ENCODE data around the gene FCF1. TPM values are rescaled to one million over a fixed set of nuclear protein-coding genes. Genes with fewer than 3 reads are reported as not detected.

The FCF1 gene
- total RNA-seq, 1 donor from 2014 or later: 40.7 TPM

GRCh38 chr14:74733221-74733620, 20.3 kb downstream of the FCF1 start:
- peaks cover 60% of the 10 kb centered on the region for H3K36me3 ChIP-seq
- intact Hi-C loops (cut with DNase I): no loop called here

DNA sequence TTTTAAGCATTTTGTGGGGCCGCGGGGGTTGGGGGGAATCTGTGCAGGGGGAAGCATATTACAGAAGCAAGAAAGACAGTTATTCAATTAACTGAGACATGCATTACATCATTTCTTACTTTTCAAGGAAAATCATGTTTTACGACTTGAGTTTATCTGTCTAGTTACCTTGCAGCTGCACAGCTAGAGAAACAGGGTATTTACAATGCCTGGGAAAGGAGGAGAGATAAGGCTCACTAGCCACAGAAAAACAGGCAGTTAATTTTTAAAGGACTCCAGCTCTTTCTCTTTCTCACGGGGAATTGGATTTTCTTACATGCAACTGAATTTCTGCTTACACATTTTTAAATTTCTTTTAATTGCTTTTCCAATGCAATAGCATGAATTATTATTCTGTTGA, 22.2 kb downstream of the FCF1 start:
- Histone ChIP-seq H3K9me3 (no peaks in the 10 kb centered on the region), H3K36me3 (peaks cover 70% of the 10 kb centered on the region), H3K4me3 (no peak overlapping the region), H3K4me1 (no peaks in the 10 kb centered on the region), H3K27ac (no peak overlapping the region), H3K27me3 (no peaks in the 10 kb centered on the region)
- no peak for DNase-seq
- TF ChIP-seq, protein P1, sequence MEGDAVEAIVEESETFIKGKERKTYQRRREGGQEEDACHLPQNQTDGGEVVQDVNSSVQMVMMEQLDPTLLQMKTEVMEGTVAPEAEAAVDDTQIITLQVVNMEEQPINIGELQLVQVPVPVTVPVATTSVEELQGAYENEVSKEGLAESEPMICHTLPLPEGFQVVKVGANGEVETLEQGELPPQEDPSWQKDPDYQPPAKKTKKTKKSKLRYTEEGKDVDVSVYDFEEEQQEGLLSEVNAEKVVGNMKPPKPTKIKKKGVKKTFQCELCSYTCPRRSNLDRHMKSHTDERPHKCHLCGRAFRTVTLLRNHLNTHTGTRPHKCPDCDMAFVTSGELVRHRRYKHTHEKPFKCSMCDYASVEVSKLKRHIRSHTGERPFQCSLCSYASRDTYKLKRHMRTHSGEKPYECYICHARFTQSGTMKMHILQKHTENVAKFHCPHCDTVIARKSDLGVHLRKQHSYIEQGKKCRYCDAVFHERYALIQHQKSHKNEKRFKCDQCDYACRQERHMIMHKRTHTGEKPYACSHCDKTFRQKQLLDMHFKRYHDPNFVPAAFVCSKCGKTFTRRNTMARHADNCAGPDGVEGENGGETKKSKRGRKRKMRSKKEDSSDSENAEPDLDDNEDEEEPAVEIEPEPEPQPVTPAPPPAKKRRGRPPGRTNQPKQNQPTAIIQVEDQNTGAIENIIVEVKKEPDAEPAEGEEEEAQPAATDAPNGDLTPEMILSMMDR (IDR thresholded peaks at IDR 0.05): no peak
- intact Hi-C loops (cut with DNase I): no loop called here
- ATAC-seq: no peak

More at GRCh38 chr14:74733221-74733620, 20.3 kb downstream of the FCF1 start:
- no peaks in the 10 kb centered on the region for H3K27me3 ChIP-seq
- no peaks in the 10 kb centered on the region for H3K9me3 ChIP-seq
- H3K27ac ChIP-seq: no peak overlapping the region
- ATAC-seq: no peak
- no peak for DNase-seq
- TF ChIP-seq, protein P1 (IDR thresholded peaks at IDR 0.05): no peak
- H3K4me1 ChIP-seq: no peaks in the 10 kb centered on the region
- H3K4me3 ChIP-seq: no peak overlapping the region

DNA sequence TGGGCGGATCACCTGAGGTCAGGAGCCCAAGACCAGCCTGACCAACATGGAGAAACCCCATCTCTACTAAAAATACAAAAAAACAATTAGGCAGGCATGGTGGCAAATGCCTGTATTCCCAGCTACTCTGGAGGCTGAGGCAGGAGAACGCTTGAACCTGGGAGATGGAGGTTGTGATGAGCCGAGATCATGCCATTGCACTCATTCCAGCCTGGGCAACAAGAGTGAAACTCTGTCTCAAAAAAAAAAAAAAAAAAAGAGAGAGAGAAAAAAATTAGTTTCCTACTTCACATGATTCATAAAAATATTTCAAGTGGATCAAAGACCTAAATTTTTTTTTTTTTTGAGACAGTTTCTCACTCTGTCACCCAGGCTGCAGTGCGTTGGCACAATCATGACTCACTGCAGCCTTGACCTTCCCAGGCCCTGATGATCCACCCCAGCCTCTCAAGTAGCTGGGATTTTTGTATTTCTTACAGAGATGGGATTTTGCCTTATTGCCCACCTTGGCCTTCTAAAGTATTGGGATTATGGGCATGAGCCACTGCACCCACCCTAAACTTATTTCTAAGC, 24.9 kb downstream of the FCF1 start:
- Histone ChIP-seq H3K36me3 (peaks cover 56% of the 10 kb centered on the region), H3K4me3 (no peak overlapping the region), H3K27me3 (no peaks in the 10 kb centered on the region), H3K27ac (no peak overlapping the region), H3K4me1 (no peaks in the 10 kb centered on the region), H3K9me3 (no peaks in the 10 kb centered on the region)
- intact Hi-C loops (cut with DNase I): no loop called here
- ATAC-seq (no peak), DNase-seq (no peak)
- TF ChIP-seq, protein P1 (IDR thresholded peaks at IDR 0.05): no peak

GRCh38 chr14:74739293-74740030, 26.5 kb downstream of the FCF1 start:
- H3K4me1 ChIP-seq: no peaks in the 10 kb centered on the region
- ATAC-seq (no peak), DNase-seq (no peak)
- H3K36me3 ChIP-seq: peaks cover 40% of the 10 kb centered on the region
- H3K9me3 ChIP-seq: no peaks in the 10 kb centered on the region
- TF ChIP-seq, protein P1 (IDR thresholded peaks at IDR 0.05): no peak
- no peak overlapping the region for H3K4me3 ChIP-seq
- no peaks in the 10 kb centered on the region for H3K27me3 ChIP-seq
- no peak overlapping the region for H3K27ac ChIP-seq
- intact Hi-C loops (cut with DNase I): no loop called here

DNA sequence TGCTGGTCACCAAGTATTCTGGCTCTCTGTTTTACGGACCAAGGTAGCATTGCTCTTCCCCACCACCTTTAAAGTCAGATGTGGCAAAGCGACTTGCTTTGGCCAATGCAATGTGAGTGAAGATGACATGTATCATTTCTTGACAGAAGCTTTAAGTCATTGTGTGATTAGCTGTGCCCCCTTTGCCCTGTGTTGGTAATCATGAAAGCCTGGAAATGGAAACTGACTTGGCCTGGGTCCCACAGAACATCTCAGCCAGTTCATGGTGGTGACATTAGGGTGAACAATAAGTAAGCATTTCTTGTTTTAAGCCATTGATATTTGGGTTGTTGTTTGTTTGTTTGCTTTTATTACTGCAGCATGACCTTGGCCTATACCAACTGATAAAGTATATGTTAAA, 34.3 kb downstream of the FCF1 start:
- Histone ChIP-seq H3K36me3 (no peaks in the 10 kb centered on the region), H3K9me3 (no peaks in the 10 kb centered on the region), H3K27me3 (no peaks in the 10 kb centered on the region), H3K4me1 (no peaks in the 10 kb centered on the region), H3K27ac (no peak overlapping the region), H3K4me3 (no peak overlapping the region)
- no peak for ATAC-seq
- no peak for DNase-seq
- TF ChIP-seq, protein P1 (IDR thresholded peaks at IDR 0.05): no peak
- intact Hi-C loops (cut with DNase I): no loop called here
